ENCODE results near the gene CCDC196. TPM values are rescaled to one million over a fixed set of nuclear protein-coding genes. Genes with fewer than 3 reads are reported as not detected.

CCDC196 gene
- total RNA-seq, 1 experiment from 2014 or later: not detected

GRCh38 chr14:66482873-66483272 is 3.3 kb upstream of the CCDC196 start:
- Mint-ChIP-seq H3K4me1 (ENCODE audit: low read depth, unreplicated experiment) (no peaks in the 10 kb centered on the region), H3K36me3 (ENCODE audit: insufficient read depth, unreplicated experiment) (no peaks in the 10 kb centered on the region), H3K4me3 (ENCODE audit: unreplicated experiment) (no peak overlapping the region), H3K27ac (ENCODE audit: unreplicated experiment) (no peak overlapping the region), H3K27me3 (ENCODE audit: insufficient read depth, unreplicated experiment) (peaks cover 6% of the 10 kb centered on the region), H3K9me3 (ENCODE audit: unreplicated experiment) (no peaks in the 10 kb centered on the region)
- BruUV-seq (replicated peaks): no TSS peak
- DNase-seq: no peak
- Histone ChIP-seq H3K36me3 (ENCODE audit: control insufficient read depth, insufficient read depth, low read length) (no peaks in the 10 kb centered on the region), H3K4me3 (ENCODE audit: low read depth, low read length) (no peak overlapping the region), H3K9me3 (no peaks in the 10 kb centered on the region; the same call in 1 of the 2 replicates), H3K4me1 (no peaks in the 10 kb centered on the region), H3K27me3 (replicated peaks; ENCODE audit: control insufficient read depth, insufficient read depth, low read length) (no peaks in the 10 kb centered on the region)
- intact Hi-C loops (cut with micrococcal nuclease; ENCODE audit: unreplicated experiment): no loop called here
- no peak for TF ChIP-seq CTCF (IDR thresholded peaks at IDR 0.05; ENCODE audit: insufficient read depth in 1 of 2, low read depth in 1 of 2, low read length in 1 of 2, severe bottlenecking in 1 of 2, unreplicated experiment in 1 of 2)
- POLR2A ChIA-PET: no interaction called here
- CTCF ChIA-PET: no interaction called here

DNA sequence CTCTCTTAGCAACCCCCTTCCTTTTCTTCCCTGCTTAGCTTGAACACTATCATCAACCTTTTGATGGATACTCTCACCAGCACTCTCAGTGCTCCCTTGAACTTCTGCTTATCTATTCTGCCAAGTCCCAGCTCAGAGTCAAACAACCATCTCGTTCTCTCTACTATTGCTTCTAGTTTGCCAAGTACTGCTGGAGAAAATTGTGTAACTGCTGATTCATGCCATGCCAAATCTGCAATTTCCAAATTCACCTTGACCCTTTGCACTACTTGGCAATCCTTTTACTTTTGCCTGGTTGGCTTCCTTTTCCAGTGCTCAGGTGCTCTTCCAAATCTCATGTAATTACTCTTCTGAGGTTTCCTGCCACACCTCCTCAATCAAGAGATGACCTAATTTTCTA is 2.8 kb upstream of the CCDC196 start:
- no peaks in the 10 kb centered on the region; the same call in 1 of the 2 replicates for H3K9me3 ChIP-seq
- Mint-ChIP-seq H3K9me3 (ENCODE audit: unreplicated experiment) (no peaks in the 10 kb centered on the region), H3K4me1 (ENCODE audit: low read depth, unreplicated experiment) (no peaks in the 10 kb centered on the region), H3K4me3 (ENCODE audit: unreplicated experiment) (no peak overlapping the region), H3K27me3 (ENCODE audit: insufficient read depth, unreplicated experiment) (peaks cover 6% of the 10 kb centered on the region), H3K36me3 (ENCODE audit: insufficient read depth, unreplicated experiment) (no peaks in the 10 kb centered on the region), H3K27ac (ENCODE audit: unreplicated experiment) (no peak overlapping the region)
- CTCF ChIA-PET: no interaction called here
- H3K4me3 ChIP-seq (ENCODE audit: low read depth, low read length): no peak overlapping the region
- no peaks in the 10 kb centered on the region for H3K27me3 ChIP-seq (replicated peaks; ENCODE audit: control insufficient read depth, insufficient read depth, low read length)
- intact Hi-C loops (cut with micrococcal nuclease; ENCODE audit: unreplicated experiment): no loop called here
- no peaks in the 10 kb centered on the region for H3K4me1 ChIP-seq
- TF ChIP-seq CTCF (IDR thresholded peaks at IDR 0.05; ENCODE audit: insufficient read depth in 1 of 2, low read depth in 1 of 2, low read length in 1 of 2, severe bottlenecking in 1 of 2, unreplicated experiment in 1 of 2): no peak
- DNase-seq: no peak
- no peaks in the 10 kb centered on the region for H3K36me3 ChIP-seq (ENCODE audit: control insufficient read depth, insufficient read depth, low read length)
- BruUV-seq (replicated peaks): no TSS peak
- POLR2A ChIA-PET: no interaction called here

DNA sequence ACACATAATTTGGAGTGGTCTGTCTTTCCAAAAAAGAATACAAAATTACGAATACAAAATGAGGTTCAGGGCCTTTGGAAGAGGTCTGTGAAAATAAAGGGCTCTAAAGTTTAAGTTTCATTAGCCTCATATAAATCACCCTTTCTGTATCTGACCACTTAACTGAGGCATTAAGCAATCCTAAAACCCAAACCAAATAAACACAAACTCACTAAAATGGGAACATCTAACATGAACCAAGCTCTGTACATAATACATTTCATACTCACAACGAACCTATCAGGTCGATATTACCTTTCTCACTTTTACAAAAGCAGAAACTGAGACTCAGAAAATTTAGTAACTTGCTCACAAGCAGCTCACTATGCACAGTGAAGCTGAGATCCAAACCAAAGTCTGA is 1.1 kb upstream of the CCDC196 start:
- Mint-ChIP-seq H3K36me3 (ENCODE audit: insufficient read depth, unreplicated experiment) (no peaks in the 10 kb centered on the region), H3K27me3 (ENCODE audit: insufficient read depth, unreplicated experiment) (peaks cover 11% of the 10 kb centered on the region), H3K4me1 (ENCODE audit: low read depth, unreplicated experiment) (no peaks in the 10 kb centered on the region), H3K4me3 (ENCODE audit: unreplicated experiment) (no peak overlapping the region), H3K9me3 (ENCODE audit: unreplicated experiment) (no peaks in the 10 kb centered on the region), H3K27ac (ENCODE audit: unreplicated experiment) (no peak overlapping the region)
- DNase-seq: no peak
- Histone ChIP-seq H3K36me3 (ENCODE audit: control insufficient read depth, insufficient read depth, low read length) (no peaks in the 10 kb centered on the region), H3K9me3 (no peaks in the 10 kb centered on the region; the same call in 1 of the 2 replicates), H3K4me3 (ENCODE audit: low read depth, low read length) (no peak overlapping the region), H3K27me3 (replicated peaks; ENCODE audit: control insufficient read depth, insufficient read depth, low read length) (no peaks in the 10 kb centered on the region), H3K4me1 (no peaks in the 10 kb centered on the region)
- ChIA-PET CTCF (no interaction called here), POLR2A (no interaction called here)
- TF ChIP-seq CTCF (IDR thresholded peaks at IDR 0.05; ENCODE audit: insufficient read depth in 1 of 2, low read depth in 1 of 2, low read length in 1 of 2, severe bottlenecking in 1 of 2, unreplicated experiment in 1 of 2): no peak
- no TSS peak for BruUV-seq (replicated peaks)
- intact Hi-C loops (cut with micrococcal nuclease; ENCODE audit: unreplicated experiment): no loop called here
